Endothelial cell of umbilical vein (primary cell): Measurements from ENCODE around the gene RIPOR3. TPM values are rescaled to one million over a fixed set of nuclear protein-coding genes. Genes with fewer than 3 reads are reported as not detected.
A peak's percentile ranks its signal among the peaks of the same experiment; 100 is the strongest.

Experiments
- BruUV-seq: library from RNA; stranded (reverse); fragments of 400-500 nt; replicated peaks from 2 replicates; lab custom pipeline; 2021; lab: Mats Ljungman, UMichigan
- CTCF ChIA-PET: fragments of 300-600, 350-600 bp; sonication (Branson Sonifier 250); formaldehyde crosslinking; loops from one replicate; lab custom pipeline; 2021; ENCODE audit warnings: antibody characterized with exemption, inconsistent platforms; lab: Charles Lee
- POLR2A ChIA-PET: fragments of 300-600, 350-600 bp; sonication (Branson Sonifier 250); formaldehyde crosslinking; loops from one replicate; lab custom pipeline; 2021; ENCODE audit warnings: antibody characterized with exemption, inconsistent platforms; lab: Charles Lee
- DNase-seq: peaks from one replicate; pipeline ENCODE4 v3.0.0-alpha.2; 2011; ENCODE audit warnings: low read depth, low spot score
- FAIRE-seq: peaks from 2 replicates; lab custom pipeline; 2011; peaks lifted over from hg19 to GRCh38; lab: Jason Lieb, UNC
- H2AFZ ChIP-seq: 2 replicates; pipeline ENCODE4 v1.6.0; 2012; ENCODE audit warnings: low read depth, low read length, control low read depth, inconsistent platforms
- H3K27ac ChIP-seq: 2 replicates; pipeline ENCODE4 v1.5.1; 2011; ENCODE audit warnings: low read depth, mild to moderate bottlenecking, control low read depth, low read length, moderate library complexity; ENCODE audit not compliant: insufficient read depth
- H3K27me3 ChIP-seq, 2 experiments: 2 replicates each; pipeline versions ENCODE4 v1.6.0 to v1.6.1; 2011; ENCODE audit warnings: low read length in 2 of 2, mixed read lengths in 1 of 2; ENCODE audit not compliant: control insufficient read depth in 2 of 2, insufficient read depth in 2 of 2
- H3K36me3 ChIP-seq, 2 experiments: 2 replicates in 1 of 2; 3 replicates in 1 of 2; pipeline ENCODE4 v1.5.1; 2011; ENCODE audit warnings: low read length in 2 of 2, mild to moderate bottlenecking in 1 of 2, moderate library complexity in 1 of 2; ENCODE audit not compliant: control insufficient read depth in 2 of 2, insufficient read depth in 2 of 2; ENCODE audit errors: extremely low read depth in 1 of 2
- H3K4me1 ChIP-seq: 3 replicates; pipeline ENCODE4 v1.5.1; 2011; ENCODE audit warnings: mild to moderate bottlenecking, low read length; ENCODE audit not compliant: control insufficient read depth, insufficient read depth; ENCODE audit errors: extremely low read depth
- H3K4me2 ChIP-seq: 2 replicates; pipeline ENCODE4 v1.6.1; 2011; ENCODE audit warnings: low read length, control low read depth, mixed read lengths; ENCODE audit not compliant: insufficient read depth
- H3K4me3 ChIP-seq, 3 experiments: fragments of 200-600 bp in 1 of 3; sonication (generic), shearing (Covaris generic) in 1 of 3; replicated peaks in 1 of 3; 2 replicates each; pipeline ENCODE4 v1.5.1; 2011 to 2016; ENCODE audit warnings: control low read depth in 3 of 3, low read length in 3 of 3, mild to moderate bottlenecking in 2 of 3, inconsistent platforms in 1 of 3, low read depth in 1 of 3, moderate library complexity in 1 of 3; ENCODE audit not compliant: insufficient read depth in 1 of 3
- H3K79me2 ChIP-seq: 2 replicates; pipeline ENCODE4 v1.6.0; 2012; ENCODE audit warnings: low read length, inconsistent platforms; ENCODE audit not compliant: control insufficient read depth, insufficient read depth
- H3K9ac ChIP-seq: replicated peaks from 2 replicates; pipeline ENCODE3; 2011; ENCODE audit warnings: low read length, control low read depth; ENCODE audit not compliant: insufficient read depth; ENCODE audit errors: extremely low read depth
- H3K9me1 ChIP-seq: replicated peaks from 3 replicates; pipeline ENCODE4 v1.6.0; 2011; ENCODE audit warnings: mild to moderate bottlenecking, low read length; ENCODE audit not compliant: control insufficient read depth, insufficient read depth; ENCODE audit errors: extremely low read depth
- H3K9me3 ChIP-seq: replicated peaks from 2 replicates; pipeline ENCODE4 v1.5.1; 2012; ENCODE audit warnings: low read length, inconsistent platforms; ENCODE audit not compliant: control insufficient read depth, insufficient read depth
- H4K20me1 ChIP-seq: replicated peaks from 2 replicates; pipeline ENCODE3; 2011; ENCODE audit warnings: mild to moderate bottlenecking, low read length; ENCODE audit not compliant: control insufficient read depth, insufficient read depth; ENCODE audit errors: extremely low read depth
- EZH2 ChIP-seq: IDR thresholded peaks from 2 replicates; pipeline ENCODE4 v1.6.1; 2012; ENCODE audit warnings: borderline replicate concordance, low read depth, mild to moderate bottlenecking, moderate library complexity, low read length, inconsistent platforms; ENCODE audit not compliant: severe bottlenecking
- FOS ChIP-seq: IDR thresholded peaks from 2 replicates; pipeline ENCODE4 v1.6.1; 2011; ENCODE audit warnings: mild to moderate bottlenecking, low read length, moderate library complexity, borderline replicate concordance; ENCODE audit not compliant: insufficient read depth
- GATA2 ChIP-seq: IDR thresholded peaks from 2 replicates; pipeline ENCODE4 v1.7.0; 2011; ENCODE audit warnings: low read depth, mild to moderate bottlenecking, moderate library complexity, mixed read lengths, low read length; ENCODE audit not compliant: insufficient read length, insufficient read depth
- JUN ChIP-seq: IDR thresholded peaks from 2 replicates; pipeline ENCODE4 v1.6.1; 2011; ENCODE audit warnings: borderline replicate concordance, low read depth; ENCODE audit not compliant: insufficient read length, insufficient read depth
- MYC ChIP-seq: IDR thresholded peaks from one replicate; pipeline ENCODE4 v1.6.1; 2011; ENCODE audit warnings: mild to moderate bottlenecking, low read depth, low read length
- POLR2A ChIP-seq: IDR thresholded peaks from 2 replicates; pipeline ENCODE4 v1.6.1; 2012; ENCODE audit warnings: low read depth, mild to moderate bottlenecking, control low read depth, low read length
- dilution Hi-C: fragments of 300-500 bp; cut with MboI; formaldehyde crosslinking; loops from one replicate; pipeline ENCODE4 v1.15.0; 2019; ENCODE audit warnings: low sequenced_read_pairs; ENCODE audit not compliant: extremely low pct_ligation_motif_present
- intact Hi-C: fragments of 100-400 bp; cut with micrococcal nuclease; formaldehyde crosslinking; loops from one replicate; pipeline ENCODE4 v1.10.0; 2022
- polyA plus RNA-seq, 4 experiments: library from polyadenylated mRNA; depleted of rRNA in 3 of 4; stranded (reverse) in 3 of 4; unstranded in 1 of 4; fragments of >200 nt; gene quantifications; 2 replicates each; pipeline versions ENCODE4 v1.2.1 to v1.2.3, GENCODE V29; 2011 to 2012; ENCODE audit warnings: missing spikeins in 1 of 4
- total RNA-seq: library from RNA; stranded (reverse); gene quantifications from 2 replicates; pipeline ENCODE4 v1.2.3, GENCODE V29; 2021
- TF ChIP-seq, protein P1 (sequence below): IDR thresholded peaks from 2 replicates; pipeline ENCODE4 v1.6.1; 2011; ENCODE audit not compliant: insufficient read depth, insufficient read length

Gene RIPOR3
- total and polyA plus RNA-seq, 2 donors (not counting 3 experiments of a cell fraction or from before 2014, with no cell fraction given) = not detected

DNA sequence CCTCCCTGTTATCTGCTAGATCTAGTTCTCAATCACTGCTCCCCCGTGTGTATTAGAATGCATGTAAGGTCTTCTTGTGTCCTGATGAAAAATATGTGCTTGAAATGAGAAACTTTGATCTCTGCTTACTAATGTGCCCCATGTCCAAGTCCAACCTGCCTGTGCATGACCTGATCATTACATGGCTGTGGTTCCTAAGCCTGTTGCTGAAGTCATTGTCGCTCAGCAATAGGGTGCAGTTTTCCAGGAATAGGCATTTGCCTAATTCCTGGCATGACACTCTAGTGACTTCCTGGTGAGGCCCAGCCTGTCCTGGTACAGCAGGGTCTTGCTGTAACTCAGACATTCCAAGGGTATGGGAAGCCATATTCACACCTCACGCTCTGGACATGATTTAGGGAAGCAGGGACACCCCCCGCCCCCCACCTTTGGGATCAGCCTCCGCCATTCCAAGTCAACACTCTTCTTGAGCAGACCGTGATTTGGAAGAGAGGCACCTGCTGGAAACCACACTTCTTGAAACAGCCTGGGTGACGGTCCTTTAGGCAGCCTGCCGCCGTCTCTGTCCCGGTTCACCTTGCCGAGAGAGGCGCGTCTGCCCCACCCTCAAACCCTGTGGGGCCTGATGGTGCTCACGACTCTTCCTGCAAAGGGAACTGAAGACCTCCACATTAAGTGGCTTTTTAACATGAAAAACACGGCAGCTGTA, 107.7 kb downstream of the RIPOR3 start:
- dilution Hi-C loops = no loop called here
- Histone ChIP-seq H3K27ac (no peak overlapping the region), H3K79me2 (peaks cover 8% of the 10 kb centered on the region), H3K9ac (no peak overlapping the region), H3K9me1 (no peaks in the 10 kb centered on the region), H3K27me3 (no peaks in the 10 kb centered on the region), H3K4me1 (no peaks in the 10 kb centered on the region), H3K4me2 (no peak overlapping the region), H3K9me3 (no peaks in the 10 kb centered on the region), H3K36me3 (peaks cover 35 to 58% of the 10 kb centered on the region in 2 experiments), H2AFZ (no peak overlapping the region), H3K4me3 (no peak overlapping the region), H4K20me1 (no peaks in the 10 kb centered on the region)
- BruUV-seq = TSS peak; percentile 32
- intact Hi-C loops = loop anchor here (5.0 kb wide), 1 partner anchor 206 kb away; no protein-coding TSS in a partner anchor
- POLR2A ChIA-PET = no interaction called here
- FAIRE-seq (no peak), DNase-seq (no peak)
- TF ChIP-seq FOS (no peak), GATA2 (no peak), POLR2A (no peak), MYC (no peak), JUN (no peak), EZH2 (no peak)
- TF ChIP-seq, protein P1, sequence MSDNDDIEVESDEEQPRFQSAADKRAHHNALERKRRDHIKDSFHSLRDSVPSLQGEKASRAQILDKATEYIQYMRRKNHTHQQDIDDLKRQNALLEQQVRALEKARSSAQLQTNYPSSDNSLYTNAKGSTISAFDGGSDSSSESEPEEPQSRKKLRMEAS = no peak
- CTCF ChIA-PET = interaction anchor here (1.5 kb wide), 1 partner anchor 11 kb away, joined by 6 read pairs; no protein-coding TSS in a partner anchor
